ENCODE data around the gene ST7.
A peak's percentile ranks its signal among the peaks of the same experiment; 100 is the strongest.

The ST7 gene

GRCh38 chr7:117202511-117202910, 249.2 kb downstream of the ST7 start:
- DNase-seq = no peak

GRCh38 chr7:117203205-117203604, 249.9 kb downstream of the ST7 start:
- no peak for DNase-seq

GRCh38 chr7:117205873-117206272, 252.6 kb downstream of the ST7 start:
- DNase-seq = no peak

- DNase-seq = no peak
These were observed 255.0 kb downstream of the ST7 start for GRCh38 chr7:117208257-117208656.

GRCh38 chr7:117210397-117210796, 257.1 kb downstream of the ST7 start:
- DNase-seq = no peak

GRCh38 chr7:117210908-117211307, 257.6 kb downstream of the ST7 start:
- DNase-seq = no peak

- DNase-seq = no peak
These were observed 258.3 kb downstream of the ST7 start for GRCh38 chr7:117211614-117212013.

GRCh38 chr7:117212969-117213877, 259.9 kb downstream of the ST7 start:
- peak; percentile 40 for DNase-seq

GRCh38 chr7:117216010-117216409, 262.7 kb downstream of the ST7 start:
- no peak for DNase-seq

GRCh38 chr7:117216436-117217069, 263.3 kb downstream of the ST7 start:
- DNase-seq = no peak

GRCh38 chr7:117217106-117218035, 264.1 kb downstream of the ST7 start:
- DNase-seq = no peak

- no peak for DNase-seq
These were observed 265.4 kb downstream of the ST7 start for GRCh38 chr7:117218700-117219099.

GRCh38 chr7:117219485-117219884, 266.2 kb downstream of the ST7 start:
- no peak for DNase-seq

- DNase-seq = no peak
These were observed 267.5 kb downstream of the ST7 start for GRCh38 chr7:117220836-117221235.

- no peak for DNase-seq
These were observed 272.2 kb downstream of the ST7 start for GRCh38 chr7:117225536-117225935.

- DNase-seq = no peak
These were observed 273.8 kb downstream of the ST7 start for GRCh38 chr7:117227091-117227490.

- no peak for DNase-seq
These were observed 276.0 kb downstream of the ST7 start for GRCh38 chr7:117229350-117229749.

GRCh38 chr7:117230276-117231046, 277.2 kb downstream of the ST7 start:
- DNase-seq = no peak

GRCh38 chr7:117231047-117231359, 277.7 kb downstream of the ST7 start:
- no peak for DNase-seq

GRCh38 chr7:117237646-117238045, 284.3 kb downstream of the ST7 start:
- no peak for DNase-seq

- no peak for DNase-seq
These were observed 285.2 kb downstream of the ST7 start for GRCh38 chr7:117238472-117238871.

- no peak for DNase-seq
These were observed 285.6 kb downstream of the ST7 start for GRCh38 chr7:117238937-117239336.

GRCh38 chr7:117241088-117241487, 287.8 kb downstream of the ST7 start:
- no peak for DNase-seq

All from activated naive CD4-positive, alpha-beta T cell treated with anti-CD3 and anti-CD28 coated beads, Interleukin-2, amount 50 U/mL, for 16 hours (primary cell).